Measurements from ENCODE around the gene CDH23.

The CDH23 gene

DNA sequence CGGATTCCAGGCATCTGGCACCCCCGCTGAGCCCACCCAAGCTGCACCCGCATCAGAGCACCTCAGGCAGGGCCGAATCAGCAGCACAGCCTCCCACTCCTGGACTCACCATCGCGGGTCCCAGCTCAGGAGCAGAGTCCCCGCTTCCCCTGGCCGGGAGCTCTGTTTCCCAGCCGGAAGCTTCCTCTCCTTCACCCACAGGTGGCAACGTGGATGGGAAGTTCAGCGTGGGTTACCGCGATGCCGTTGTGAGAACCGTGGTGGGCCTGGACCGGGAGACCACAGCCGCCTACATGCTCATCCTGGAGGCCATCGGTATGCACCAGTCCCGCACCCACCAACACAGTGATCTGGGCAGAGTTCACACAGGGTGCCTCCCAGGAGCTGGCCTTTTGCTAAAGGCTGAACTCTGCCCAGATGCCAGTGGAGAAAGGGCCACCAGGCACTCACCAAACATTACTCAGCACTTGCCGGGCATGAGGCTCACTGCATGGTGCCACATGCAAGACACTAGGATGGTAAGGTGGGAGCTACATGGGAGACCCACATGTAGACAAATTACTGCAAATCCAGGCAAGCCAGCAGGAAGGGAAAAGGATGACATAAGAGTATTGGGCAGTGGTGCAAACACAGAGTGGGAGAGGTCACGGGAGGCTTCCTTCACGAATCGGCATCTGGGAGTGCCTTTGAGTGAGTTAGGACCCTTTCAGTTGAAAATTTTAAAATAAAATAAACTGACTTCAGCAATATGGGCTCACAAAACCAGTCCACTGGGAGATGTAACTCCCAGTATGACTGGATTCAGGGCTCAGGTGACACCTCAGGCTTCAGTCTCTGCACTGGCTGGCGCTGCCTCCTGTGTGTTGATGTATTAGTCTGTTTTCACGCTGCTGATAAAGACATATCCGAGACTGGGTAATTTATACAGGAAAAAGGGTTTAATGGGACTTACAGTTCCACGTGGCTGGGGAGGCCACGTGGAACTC is 312.5 kb downstream of the CDH23 start:
- H3K4me3 ChIP-seq (ENCODE audit: low read depth, low read length), result no peak overlapping the region
- DNase-seq (ENCODE audit: low read depth), result no peak

DNA sequence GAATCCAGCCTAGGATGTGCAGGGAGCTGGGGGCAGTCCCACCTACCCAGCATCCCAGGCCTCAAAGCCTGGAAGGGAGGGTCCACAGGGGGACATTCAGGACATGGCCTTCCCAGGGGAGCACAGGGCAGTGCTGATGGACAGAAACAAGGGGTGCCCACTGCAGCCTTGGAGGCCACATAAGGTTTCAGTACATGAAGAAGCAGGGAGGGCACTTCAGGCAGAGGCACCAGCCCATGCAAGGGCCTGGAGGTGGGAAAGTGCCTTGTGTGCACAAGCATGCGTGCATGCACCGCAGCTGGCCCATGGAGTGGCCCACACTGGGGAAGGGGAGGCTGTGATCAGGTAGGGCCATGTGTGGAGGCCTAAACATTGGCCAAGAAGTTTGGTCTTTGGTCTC is 313.8 kb downstream of the CDH23 start:
- no peak overlapping the region for H3K4me3 ChIP-seq (ENCODE audit: low read depth, low read length)
- no peak for DNase-seq (ENCODE audit: low read depth)
- TF ChIP-seq, protein P1, sequence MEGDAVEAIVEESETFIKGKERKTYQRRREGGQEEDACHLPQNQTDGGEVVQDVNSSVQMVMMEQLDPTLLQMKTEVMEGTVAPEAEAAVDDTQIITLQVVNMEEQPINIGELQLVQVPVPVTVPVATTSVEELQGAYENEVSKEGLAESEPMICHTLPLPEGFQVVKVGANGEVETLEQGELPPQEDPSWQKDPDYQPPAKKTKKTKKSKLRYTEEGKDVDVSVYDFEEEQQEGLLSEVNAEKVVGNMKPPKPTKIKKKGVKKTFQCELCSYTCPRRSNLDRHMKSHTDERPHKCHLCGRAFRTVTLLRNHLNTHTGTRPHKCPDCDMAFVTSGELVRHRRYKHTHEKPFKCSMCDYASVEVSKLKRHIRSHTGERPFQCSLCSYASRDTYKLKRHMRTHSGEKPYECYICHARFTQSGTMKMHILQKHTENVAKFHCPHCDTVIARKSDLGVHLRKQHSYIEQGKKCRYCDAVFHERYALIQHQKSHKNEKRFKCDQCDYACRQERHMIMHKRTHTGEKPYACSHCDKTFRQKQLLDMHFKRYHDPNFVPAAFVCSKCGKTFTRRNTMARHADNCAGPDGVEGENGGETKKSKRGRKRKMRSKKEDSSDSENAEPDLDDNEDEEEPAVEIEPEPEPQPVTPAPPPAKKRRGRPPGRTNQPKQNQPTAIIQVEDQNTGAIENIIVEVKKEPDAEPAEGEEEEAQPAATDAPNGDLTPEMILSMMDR (IDR thresholded peaks at IDR 0.05; ENCODE audit: control insufficient read depth, extremely low read depth, insufficient read depth), result no peak

More for the DNA sequence above, 312.5 kb downstream of the CDH23 start:
- TF ChIP-seq, protein P1 (IDR thresholded peaks at IDR 0.05; ENCODE audit: control insufficient read depth, extremely low read depth, insufficient read depth), result no peak

DNA sequence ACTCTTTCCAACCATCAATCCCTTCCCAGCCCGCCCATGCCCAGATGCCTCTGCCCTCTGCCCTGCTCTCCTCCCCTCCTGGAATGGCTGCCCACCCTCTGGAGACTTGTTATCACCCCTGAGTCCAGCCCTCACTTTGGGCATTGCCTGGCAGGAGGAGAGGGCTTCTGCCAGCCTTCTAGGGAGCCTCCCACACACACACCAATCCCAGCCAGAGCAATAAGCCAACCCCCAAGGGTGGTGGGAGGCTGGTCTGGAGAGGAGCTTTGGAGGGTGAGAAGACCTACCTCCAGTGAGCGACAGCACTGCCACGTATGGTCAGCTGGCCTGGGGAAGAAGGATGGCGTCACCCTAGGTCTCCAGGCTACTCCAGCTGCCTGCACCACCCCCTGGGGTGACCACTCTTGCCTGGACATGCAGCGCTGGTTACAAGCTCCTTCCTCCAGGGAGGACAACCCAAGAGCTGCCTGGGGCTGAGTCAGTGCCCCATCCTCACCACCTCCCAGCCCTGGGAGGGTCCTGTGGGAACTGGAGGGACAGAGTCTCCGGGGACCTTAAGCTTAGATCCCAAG is 314.4 kb downstream of the CDH23 start:
- H3K4me3 ChIP-seq (ENCODE audit: low read depth, low read length), result no peak overlapping the region
- DNase-seq (ENCODE audit: low read depth), result no peak
- TF ChIP-seq, protein P1 (IDR thresholded peaks at IDR 0.05; ENCODE audit: control insufficient read depth, extremely low read depth, insufficient read depth), result no peak

DNA sequence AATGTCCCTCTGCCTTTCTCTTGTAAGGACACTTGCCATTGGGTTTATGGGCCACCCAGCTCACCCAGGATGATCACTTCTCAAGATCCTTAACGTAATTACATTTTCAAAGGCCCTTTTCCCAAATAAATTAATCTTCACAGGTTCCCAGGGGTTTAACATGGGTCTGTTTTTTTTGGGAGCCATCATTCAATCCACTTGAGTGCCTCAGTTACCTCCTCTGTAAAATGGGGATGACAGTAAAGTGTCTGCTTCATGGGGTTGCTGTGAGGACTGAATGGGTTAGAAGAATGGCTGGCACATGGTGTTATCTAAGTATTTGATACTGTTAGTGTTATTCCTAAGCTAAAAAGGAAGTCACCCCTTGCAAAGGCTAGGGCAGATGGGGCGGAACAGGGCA is 315.4 kb downstream of the CDH23 start:
- H3K4me3 ChIP-seq (ENCODE audit: low read depth, low read length), result no peak overlapping the region
- TF ChIP-seq, protein P1 (IDR thresholded peaks at IDR 0.05; ENCODE audit: control insufficient read depth, extremely low read depth, insufficient read depth), result no peak
- no peak for DNase-seq (ENCODE audit: low read depth)

DNA sequence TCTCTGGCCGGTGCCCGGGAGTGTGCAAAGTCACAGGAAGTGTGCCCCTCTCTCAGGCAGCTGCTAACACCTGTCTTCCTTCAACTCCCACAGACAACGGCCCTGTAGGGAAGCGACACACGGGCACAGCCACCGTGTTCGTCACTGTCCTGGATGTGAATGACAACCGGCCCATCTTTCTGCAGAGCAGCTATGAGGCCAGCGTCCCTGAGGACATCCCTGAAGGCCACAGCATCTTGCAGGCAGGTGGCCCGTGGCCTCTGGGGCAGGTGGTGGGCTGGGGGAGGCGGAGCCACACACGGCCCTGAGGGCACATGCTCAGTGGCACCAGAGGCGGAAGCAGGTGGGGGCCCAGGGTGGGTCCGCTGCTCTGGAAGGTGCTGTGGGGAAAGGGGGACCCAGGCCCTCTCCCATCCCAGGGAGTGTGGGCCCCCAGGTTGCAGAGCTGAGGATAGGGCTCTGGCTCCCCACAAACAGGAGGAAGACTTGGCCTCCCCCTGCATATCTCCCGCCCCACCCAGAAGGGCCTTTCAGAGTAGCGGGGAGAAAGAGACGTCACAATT is 315.9 kb downstream of the CDH23 start:
- DNase-seq (ENCODE audit: low read depth), result no peak
- TF ChIP-seq, protein P1 (IDR thresholded peaks at IDR 0.05; ENCODE audit: control insufficient read depth, extremely low read depth, insufficient read depth), result no peak
- H3K4me3 ChIP-seq (ENCODE audit: low read depth, low read length), result no peak overlapping the region

DNA sequence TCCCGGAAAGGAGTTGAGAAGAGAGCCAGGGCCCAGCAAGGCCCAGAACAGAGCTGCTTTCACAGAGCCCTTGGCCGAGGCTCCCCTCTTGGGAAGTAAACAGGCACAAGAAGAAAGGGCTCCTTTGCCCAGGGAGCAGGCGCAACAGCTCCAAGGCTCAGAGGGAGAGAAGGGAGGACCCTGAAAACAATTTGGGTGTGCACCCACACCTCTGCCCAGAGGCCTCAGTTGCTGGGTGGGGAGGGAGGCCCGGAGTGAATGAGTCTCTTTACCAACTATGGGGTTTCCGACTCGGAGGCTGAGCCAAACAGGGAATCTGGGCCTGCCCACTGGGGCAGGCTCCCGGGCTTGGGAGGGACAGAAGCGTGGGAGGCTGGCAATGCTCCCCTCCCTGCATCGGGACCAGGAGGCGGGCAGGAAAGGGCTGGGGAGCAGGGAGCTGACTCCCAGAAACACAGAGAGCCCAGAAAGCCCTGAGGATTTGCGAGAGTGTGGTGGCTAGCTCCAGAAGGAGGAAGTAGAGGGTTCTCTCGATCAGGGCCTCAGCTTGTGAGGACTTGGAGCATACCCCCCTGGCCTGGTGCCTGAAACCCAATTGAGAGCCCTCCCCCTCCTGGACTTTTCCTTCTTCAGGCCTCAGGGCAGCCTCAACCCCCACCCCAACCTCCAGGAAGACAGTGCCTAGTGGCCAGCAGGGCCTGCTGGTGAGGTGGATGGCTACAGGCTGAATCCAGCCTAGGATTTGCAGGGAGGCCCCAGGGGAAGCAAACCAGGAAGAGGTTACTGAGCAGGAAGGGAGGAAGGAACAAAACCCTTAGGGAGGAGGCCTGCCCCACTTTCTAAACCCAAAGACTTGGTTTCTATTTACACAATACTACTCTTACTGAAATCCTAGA is 316.7 kb downstream of the CDH23 start:
- no peak for DNase-seq (ENCODE audit: low read depth)
- H3K4me3 ChIP-seq (ENCODE audit: low read depth, low read length), result no peak overlapping the region
- TF ChIP-seq, protein P1 (IDR thresholded peaks at IDR 0.05; ENCODE audit: control insufficient read depth, extremely low read depth, insufficient read depth), result no peak
